K562 (cell line): ENCODE measurements around the gene PKD1. TPM values are rescaled to one million over a fixed set of nuclear protein-coding genes. Genes with fewer than 3 reads are reported as not detected.

Source experiments
- CCNT2 ChIP-seq: IDR thresholded peaks from 2 replicates; pipeline ENCODE4 v1.6.1; 2011; ENCODE audit warnings: borderline replicate concordance, low read depth, mild to moderate bottlenecking, moderate library complexity, mixed read lengths, low read length; ENCODE audit not compliant: insufficient read length; ENCODE audit errors: extremely low read depth
- FOXP4 ChIP-seq: sonication (generic); formaldehyde crosslinking; IDR thresholded peaks from 2 replicates; pipeline ENCODE4 v1.8.0; 2022; ENCODE audit warnings: mild to moderate bottlenecking, missing genetic modification reagents, borderline replicate concordance
- MECOM ChIP-seq: fragments of 250-450 bp; sonication (Bioruptor Pico); IDR thresholded peaks from 2 replicates; pipeline ENCODE4 v1.8.0; 2022; ENCODE audit warnings: inconsistent platforms
- NFYB ChIP-seq: IDR thresholded peaks from 2 replicates; pipeline ENCODE4 v1.6.1; 2011; ENCODE audit warnings: mild to moderate bottlenecking, moderate library complexity; ENCODE audit not compliant: insufficient read length; ENCODE audit errors: extremely low read depth
- POLR2AphosphoS5 ChIP-seq: IDR thresholded peaks from 2 replicates; pipeline ENCODE4 v1.6.1; 2011; ENCODE audit warnings: mild to moderate bottlenecking, low read depth, low read length, moderate library complexity; ENCODE audit not compliant: control insufficient read depth, insufficient read depth
- SMAD1 ChIP-seq: fragments of 150-350 bp; IDR thresholded peaks from 2 replicates; pipeline ENCODE4 v1.6.1; 2014; ENCODE audit warnings: low read length, low read depth; ENCODE audit not compliant: partially characterized antibody
- SRSF3 ChIP-seq: fragments of 200-400 bp; formaldehyde crosslinking; IDR thresholded peaks from 2 replicates; pipeline ENCODE4 v1.6.1; 2016; ENCODE audit warnings: mild to moderate bottlenecking, low read length, moderate library complexity; ENCODE audit not compliant: insufficient read depth
- TGIF2 ChIP-seq: sonication (generic); formaldehyde crosslinking; IDR thresholded peaks from 2 replicates; pipeline ENCODE4 v1.8.1; 2022; ENCODE audit warnings: mild to moderate bottlenecking, missing genetic modification reagents, moderate library complexity
- ZBTB11 ChIP-seq, 3 experiments: fragments of 200-800 bp in 1 of 3; fragments of 250-450 bp in 1 of 3; fragments of 450-650 bp in 1 of 3; sonication (Bioruptor Pico) in 1 of 3; sonication (Bioruptor generic) in 1 of 3; formaldehyde crosslinking in 1 of 3; IDR thresholded peaks; 2 replicates each; pipeline versions ENCODE4 v1.6.1 to v1.8.0; 2016 to 2022; ENCODE audit warnings: mild to moderate bottlenecking in 2 of 3, missing genetic modification characterization in 2 of 3, missing compliant biosample characterization in 1 of 3, moderate library complexity in 1 of 3
- ZBTB26 ChIP-seq: fragments of 450-650 bp; formaldehyde crosslinking; IDR thresholded peaks from 2 replicates; pipeline ENCODE4 v1.4.0; 2022; ENCODE audit warnings: missing genetic modification characterization
- ZNF23 ChIP-seq: fragments of 250-450 bp; sonication (Bioruptor Pico); IDR thresholded peaks from 2 replicates; pipeline ENCODE4 v1.4.0; 2020; ENCODE audit warnings: mild to moderate bottlenecking
- ZNF644 ChIP-seq: fragments of 200-800 bp; sonication (Bioruptor generic); IDR thresholded peaks from 2 replicates; pipeline ENCODE4 v1.6.1; 2016; ENCODE audit warnings: low read depth, missing genetic modification characterization, missing compliant biosample characterization
- ZNF668 ChIP-seq: fragments of 250-450 bp; sonication (Bioruptor Pico); IDR thresholded peaks from 2 replicates; pipeline ENCODE4 v1.8.0; 2022; ENCODE audit warnings: mild to moderate bottlenecking, inconsistent platforms
- polyA plus RNA-seq, 8 experiments: library from polyadenylated mRNA; depleted of rRNA in 4 of 8; stranded (reverse) in 5 of 8; unstranded in 3 of 8; fragments of >200 nt; fragmentation: Nextera tagmentation in 2 of 8; fragmentation: Illumina TruSeq in 1 of 8; extraction: Ambion mirVana in 2 of 8; extraction: Trizol in 1 of 8; gene quantifications; 2 replicates each; pipeline versions ENCODE4 v1.2.1 to v1.2.3, GENCODE V29; 2011 to 2014; ENCODE audit warnings: inconsistent platforms in 1 of 8, missing spikeins in 1 of 8
- total RNA-seq, 7 experiments: library from RNA; depleted of rRNA in 6 of 7; stranded (reverse); fragments of >200 nt in 6 of 7; fragmentation: Illumina TruSeq in 2 of 7; extraction: Trizol in 2 of 7; gene quantifications; 2 replicates each; pipeline versions ENCODE4 v1.2.1 to v1.2.3, GENCODE V29; 2011 to 2021; ENCODE audit warnings: low replicate concordance in 1 of 7
- TF ChIP-seq, protein P1 (sequence below), 2 experiments: fragments of 450-650 bp; IDR thresholded peaks; 2 replicates each; pipeline ENCODE4 v1.6.1; 2018; ENCODE audit warnings: mild to moderate bottlenecking in 2 of 2, low read depth in 1 of 2; ENCODE audit not compliant: partially characterized antibody in 2 of 2

Gene PKD1
- total and polyA plus RNA-seq, 9 of the 15 experiments (the other 6 are each of a cell fraction or from before 2014, with no cell fraction given), result 0.23 to 93.5 (median 12.6) TPM

DNA sequence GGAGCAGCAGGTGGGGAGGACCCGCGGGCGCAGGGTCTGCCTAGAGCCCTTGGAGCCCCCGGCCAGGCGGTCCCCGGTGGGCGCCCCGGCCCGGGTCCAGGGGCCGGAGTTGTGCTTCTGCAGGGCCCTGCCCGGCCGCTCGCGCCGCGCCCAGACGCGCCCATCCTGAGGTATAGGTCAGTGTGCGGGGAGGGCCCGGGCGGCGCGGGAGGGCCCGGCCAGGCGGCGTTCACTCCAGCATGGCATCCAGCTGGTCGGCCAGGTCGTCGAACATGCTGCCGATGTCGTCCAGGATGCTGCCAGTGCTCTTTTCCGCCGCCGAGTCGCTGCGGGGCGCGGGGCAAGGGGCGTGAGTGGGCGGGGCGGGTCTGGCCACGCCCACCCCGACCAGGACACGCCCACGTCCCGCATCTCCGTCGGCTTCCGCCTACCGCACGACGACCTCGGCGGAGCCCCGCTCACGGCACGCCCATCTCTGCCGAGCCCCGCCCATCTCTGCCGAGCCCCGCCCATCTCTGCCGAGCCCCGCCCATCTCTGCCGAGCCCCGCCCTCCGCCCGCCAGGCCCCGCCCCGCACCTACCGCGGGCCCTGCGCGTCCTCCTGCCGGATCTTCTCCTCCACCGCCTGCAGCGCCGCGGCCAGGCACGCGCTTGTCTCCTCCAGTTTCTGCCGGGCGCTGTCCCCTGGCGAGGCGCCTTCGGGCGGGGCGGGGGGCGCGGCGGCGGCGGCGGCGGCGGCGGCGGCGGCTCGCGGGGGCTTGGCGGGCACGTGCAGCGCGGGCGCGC is 42.8 kb upstream of the PKD1 start (continued):
- TF ChIP-seq ZBTB11 (CRISPR knock-in tag; IDR thresholded peaks at IDR 0.05) (no peak), ZNF23 (no peak), FOXP4 (peak; percentile 80; the same call in 1 of the 2 replicates), POLR2AphosphoS5 (no peak), NFYB (no peak), MECOM (CRISPR knock-in tag) (no peak), TGIF2 (CRISPR knock-in tag) (no peak), ZBTB26 (CRISPR knock-in tag) (no peak), ZNF644 (tag) (no peak), ZNF668 (CRISPR knock-in tag) (no peak), CCNT2 (peak; percentile 81), SRSF3 (no peak), SMAD1 (no peak)
- TF ChIP-seq, protein P1, sequence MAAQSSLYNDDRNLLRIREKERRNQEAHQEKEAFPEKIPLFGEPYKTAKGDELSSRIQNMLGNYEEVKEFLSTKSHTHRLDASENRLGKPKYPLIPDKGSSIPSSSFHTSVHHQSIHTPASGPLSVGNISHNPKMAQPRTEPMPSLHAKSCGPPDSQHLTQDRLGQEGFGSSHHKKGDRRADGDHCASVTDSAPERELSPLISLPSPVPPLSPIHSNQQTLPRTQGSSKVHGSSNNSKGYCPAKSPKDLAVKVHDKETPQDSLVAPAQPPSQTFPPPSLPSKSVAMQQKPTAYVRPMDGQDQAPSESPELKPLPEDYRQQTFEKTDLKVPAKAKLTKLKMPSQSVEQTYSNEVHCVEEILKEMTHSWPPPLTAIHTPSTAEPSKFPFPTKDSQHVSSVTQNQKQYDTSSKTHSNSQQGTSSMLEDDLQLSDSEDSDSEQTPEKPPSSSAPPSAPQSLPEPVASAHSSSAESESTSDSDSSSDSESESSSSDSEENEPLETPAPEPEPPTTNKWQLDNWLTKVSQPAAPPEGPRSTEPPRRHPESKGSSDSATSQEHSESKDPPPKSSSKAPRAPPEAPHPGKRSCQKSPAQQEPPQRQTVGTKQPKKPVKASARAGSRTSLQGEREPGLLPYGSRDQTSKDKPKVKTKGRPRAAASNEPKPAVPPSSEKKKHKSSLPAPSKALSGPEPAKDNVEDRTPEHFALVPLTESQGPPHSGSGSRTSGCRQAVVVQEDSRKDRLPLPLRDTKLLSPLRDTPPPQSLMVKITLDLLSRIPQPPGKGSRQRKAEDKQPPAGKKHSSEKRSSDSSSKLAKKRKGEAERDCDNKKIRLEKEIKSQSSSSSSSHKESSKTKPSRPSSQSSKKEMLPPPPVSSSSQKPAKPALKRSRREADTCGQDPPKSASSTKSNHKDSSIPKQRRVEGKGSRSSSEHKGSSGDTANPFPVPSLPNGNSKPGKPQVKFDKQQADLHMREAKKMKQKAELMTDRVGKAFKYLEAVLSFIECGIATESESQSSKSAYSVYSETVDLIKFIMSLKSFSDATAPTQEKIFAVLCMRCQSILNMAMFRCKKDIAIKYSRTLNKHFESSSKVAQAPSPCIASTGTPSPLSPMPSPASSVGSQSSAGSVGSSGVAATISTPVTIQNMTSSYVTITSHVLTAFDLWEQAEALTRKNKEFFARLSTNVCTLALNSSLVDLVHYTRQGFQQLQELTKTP (IDR thresholded peaks at IDR 0.05; ENCODE audit: low read depth in 1 of 2, partially characterized antibody in 2 of 2), result no peak
